Gastroesophageal sphincter (tissue), 3 donors: ENCODE measurements around the gene PLEK2.

ENCODE experiments used
- CTCF ChIP-seq, 4 experiments: fragments of 200-600 bp in 2 of 4; fragments of 450-650 bp in 2 of 4; sonication (generic) in 1 of 4; IDR thresholded peaks; one replicate each; pipeline ENCODE4 v1.5.1; 2017 to 2019; ENCODE audit warnings: antibody characterized with exemption in 4 of 4, mild to moderate bottlenecking in 2 of 4, moderate library complexity in 2 of 4
- POLR2A ChIP-seq, 2 donors: fragments of 450-650 bp; IDR thresholded peaks; one replicate each; pipeline ENCODE4 v1.6.1; 2017; ENCODE audit warnings: antibody characterized with exemption in 2 of 2, mild to moderate bottlenecking in 2 of 2, moderate library complexity in 1 of 2

DNA sequence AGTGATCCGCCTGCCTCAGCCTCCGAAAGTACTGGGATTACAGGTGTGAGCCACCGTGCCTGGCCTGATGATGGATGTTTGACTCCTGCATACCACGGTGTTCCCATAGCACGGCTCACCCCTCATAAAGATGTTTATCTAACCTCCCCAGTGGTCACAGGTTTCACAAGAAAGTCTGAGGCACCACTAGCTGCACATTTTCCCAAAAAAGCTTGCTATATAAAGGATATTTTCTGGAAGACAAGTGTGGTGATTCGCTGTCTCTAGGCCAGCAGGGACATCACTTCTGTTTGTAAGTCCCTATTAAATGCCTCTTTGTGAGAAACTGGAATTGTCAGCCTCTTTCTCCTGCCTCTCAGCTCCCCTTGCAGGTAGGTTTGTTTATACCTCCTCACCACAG lies 18.3 kb downstream of the PLEK2 start:
- TF ChIP-seq POLR2A (IDR thresholded peaks at IDR 0.05), result no peak
- TF ChIP-seq CTCF (IDR thresholded peaks at IDR 0.05), result no peak
